GM19452 (cell line): ENCODE results near the gene RARS1.

Experiments
- ATAC-seq: cut with Tn5 transposase; IDR thresholded peaks from one replicate; pipeline ENCODE4 v1.9.1; 2021; ENCODE audit not compliant: unreplicated experiment

Gene RARS1

DNA sequence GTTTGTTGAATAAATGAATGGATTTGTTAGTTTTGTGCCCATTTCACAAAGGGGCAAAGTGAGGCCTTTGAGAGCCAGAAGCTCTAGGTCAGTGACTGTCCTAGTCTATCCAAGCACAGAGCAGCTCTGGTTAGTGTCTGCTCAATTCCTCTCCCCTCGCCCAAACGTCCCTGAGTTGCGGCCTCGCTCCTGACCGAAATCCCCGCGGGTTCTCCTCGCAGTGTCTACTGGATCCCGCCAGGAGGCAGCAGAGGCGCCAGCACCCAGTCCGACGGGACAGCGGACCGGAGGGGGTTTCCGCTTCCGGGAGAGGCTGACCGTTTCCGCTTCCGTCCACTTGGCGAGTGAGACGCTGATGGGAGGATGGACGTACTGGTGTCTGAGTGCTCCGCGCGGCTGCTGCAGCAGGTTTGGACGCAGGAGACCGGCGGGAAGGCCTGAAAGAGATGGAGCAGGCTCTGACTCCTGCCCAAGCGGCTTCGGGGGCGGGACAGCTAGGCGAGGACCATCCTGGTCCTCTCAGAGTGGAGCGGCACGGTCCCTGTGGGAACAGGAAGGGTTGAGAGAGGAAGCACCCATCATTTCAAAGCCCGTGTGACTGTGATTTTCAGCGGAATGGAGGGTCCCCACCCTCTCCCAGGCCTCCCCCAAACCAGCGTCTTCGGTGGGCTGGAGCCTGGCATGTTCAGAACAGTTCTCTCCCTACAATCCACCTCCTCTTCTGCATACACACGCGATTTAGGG, at the start of gene RARS1:
TSS of gene RARS1 (plus strand) at position 336 of the 744 bp plus-strand sequence. CDS start at position 364, 28 bp downstream.
- ATAC-seq = peak; percentile 83

DNA sequence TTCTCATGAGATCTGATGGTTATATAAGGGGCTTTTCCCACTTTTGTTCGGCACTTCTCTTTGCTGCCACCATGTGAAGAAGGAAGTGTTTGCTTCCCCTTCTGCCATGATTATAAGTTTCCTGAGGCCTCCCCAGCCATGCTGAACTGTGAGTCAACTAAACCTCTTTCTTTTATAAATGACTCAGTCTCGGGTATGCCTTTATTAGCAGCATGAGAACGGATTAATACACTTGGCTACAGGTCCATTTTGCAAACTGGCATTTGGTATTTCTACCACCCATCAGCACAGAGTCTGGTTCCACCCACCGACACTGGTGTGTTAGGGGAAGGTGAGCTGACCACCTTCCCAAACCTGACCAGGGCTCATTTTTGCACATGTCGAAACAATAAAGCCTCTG, 47.9 kb upstream of the RARS1 start:
- ATAC-seq = no peak

DNA sequence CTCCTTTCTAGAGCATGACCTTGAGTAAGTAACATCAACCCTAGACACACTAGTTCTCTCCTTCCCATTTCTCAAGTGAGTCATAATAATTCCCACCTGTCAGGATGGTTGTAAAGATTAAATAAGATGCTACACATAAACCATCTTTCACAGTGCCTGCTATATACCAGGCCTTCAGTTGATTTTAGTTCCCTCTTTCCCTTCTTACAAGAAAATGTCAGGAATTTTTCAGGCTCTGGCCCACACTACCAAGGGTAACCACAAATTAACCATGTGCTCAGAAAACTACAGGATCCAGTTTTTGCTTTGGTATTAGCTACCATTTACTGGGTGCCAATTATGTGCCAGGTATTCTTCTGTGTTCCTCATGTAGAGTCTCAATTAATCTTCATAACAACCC, 42.7 kb upstream of the RARS1 start:
- no peak for ATAC-seq

DNA sequence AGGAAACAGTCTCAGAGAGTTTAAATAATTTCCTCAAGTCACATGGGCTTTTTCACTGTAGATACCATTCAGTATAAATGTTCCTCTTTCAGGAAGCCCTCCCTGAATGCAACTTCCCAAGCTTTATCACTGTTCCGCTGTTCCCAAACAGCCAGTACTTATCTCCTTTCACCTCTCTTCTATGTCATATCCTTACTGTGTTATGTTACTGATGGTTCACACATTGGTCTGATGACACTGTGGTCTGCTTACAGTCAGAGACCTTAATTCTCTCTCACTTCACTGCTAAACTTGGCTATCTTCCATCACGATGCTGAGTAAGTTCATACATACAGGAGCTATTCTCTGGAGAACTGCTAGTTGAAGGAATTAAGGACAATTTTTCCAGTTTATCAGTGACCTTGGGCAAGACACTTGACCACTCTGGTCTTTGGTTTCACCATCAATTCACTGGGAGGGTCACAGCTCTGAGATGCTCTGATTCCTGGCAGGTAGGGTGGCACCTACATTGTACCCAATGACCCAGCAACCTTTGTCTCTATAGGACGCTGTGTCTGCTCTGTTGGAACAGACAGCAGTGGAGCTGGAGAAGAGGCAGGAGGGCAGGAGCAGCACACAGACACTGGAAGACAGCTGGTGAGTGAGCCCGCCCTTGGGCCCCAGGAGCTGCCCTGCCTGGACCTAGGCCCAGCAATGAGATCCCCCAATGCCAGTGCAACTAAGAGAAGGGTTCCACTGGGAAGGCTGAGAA, 42.1 kb upstream of the RARS1 start:
- ATAC-seq = no peak

DNA sequence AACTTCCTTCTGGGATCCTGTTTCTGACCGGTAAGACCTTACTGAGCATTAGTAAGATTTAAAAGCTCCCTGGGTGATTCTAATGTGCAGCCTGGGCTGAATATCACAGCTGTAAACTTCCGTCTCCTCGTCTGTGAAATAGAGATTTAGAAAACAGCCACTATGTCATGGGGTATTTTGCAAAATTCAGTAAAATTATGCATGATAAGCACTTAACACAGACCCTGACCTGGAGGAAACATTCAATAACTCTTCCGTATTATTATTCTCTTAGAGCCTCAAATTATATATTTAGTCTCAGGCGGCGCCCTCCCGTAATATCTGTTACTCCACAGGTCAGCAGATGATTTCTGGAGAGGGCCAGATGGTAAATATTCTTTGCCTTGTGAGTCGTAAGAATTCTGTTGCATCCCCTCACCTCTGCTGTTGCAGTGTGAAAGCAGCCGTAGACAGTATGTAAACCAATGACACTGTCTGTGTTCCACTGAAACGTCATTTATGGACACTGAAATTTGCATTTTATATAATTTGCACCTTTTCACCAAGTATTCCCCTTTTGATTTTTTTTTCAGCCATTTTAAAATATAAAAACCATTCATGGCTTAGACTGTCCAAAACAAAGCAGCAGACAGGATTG, 39.2 kb upstream of the RARS1 start:
- ATAC-seq = no peak

DNA sequence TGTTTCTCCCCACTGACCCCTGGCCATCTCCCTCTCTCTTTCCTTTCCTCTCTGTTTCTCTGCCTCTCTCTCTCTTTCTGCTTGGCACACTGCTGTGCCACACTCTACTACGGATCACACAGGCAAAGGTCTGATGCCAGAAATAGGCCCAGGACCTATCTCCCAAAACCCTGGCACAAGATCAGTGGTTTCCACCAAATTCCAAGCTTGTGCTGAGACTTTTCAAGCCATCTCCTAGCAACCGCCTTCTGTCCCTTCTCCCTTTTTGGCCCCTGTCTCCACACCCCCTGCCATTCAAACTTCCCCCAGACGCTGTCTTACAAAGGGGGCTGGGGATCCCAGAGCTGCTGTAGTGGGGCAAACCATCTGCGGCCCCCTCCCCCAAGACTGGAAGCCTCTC, 38.5 kb upstream of the RARS1 start:
- no peak for ATAC-seq

DNA sequence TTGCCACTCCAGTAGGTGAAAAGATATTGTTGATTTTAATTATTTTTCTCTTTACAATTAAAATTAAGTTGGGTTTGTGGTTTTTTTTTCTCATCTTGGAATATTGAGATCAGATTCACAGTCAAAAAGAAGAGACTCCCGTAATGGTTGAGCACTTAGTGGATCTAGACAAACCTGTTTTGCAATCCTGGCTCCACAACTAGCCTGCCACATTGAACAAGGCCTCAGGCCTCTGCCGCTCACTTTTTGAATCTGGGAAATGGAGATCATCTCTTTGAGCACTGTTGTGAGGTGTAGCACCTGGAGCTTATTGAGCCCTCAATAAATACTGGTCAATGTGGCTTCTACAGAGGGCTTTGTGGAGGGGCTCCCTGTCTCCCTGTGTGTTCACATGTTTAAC, 37.1 kb upstream of the RARS1 start:
- ATAC-seq = no peak

DNA sequence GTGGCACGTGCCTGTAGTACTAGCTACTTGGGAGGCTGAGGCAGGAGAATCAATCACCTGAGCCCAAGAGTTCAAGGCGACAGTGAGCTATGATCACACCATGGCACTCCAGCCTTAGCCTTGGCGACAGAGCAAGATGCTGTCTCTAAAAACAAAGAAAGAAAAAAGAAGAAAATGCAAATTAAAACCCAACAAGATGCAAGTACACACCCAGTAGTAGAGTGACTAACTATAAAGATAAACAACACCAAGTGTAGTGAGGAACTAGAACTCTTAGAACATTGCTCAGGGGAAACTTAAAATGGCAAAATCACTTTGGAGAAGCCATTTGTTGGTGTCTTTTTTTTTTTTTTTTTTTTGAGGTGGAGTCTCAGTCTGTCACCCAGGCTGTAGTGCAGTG, 34.7 kb upstream of the RARS1 start:
- ATAC-seq = no peak

DNA sequence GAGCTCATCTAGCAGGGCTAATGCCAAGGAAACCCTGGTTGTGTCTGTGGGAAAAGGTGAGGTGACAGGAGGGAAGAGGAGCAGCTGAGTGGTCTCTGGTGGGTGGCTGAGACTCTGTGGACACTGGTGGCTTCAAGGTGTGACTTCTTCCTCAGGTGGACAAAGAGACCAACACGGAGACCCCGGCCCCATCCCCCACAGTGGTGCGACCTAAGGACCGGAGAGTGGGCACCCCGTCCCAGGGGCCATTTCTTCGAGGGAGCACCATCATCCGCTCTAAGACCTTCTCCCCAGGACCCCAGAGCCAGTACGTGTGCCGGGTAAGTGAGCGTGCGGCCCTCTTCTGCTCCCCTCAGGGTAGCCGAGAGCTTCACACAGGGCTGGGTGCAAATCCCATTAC, 31.1 kb upstream of the RARS1 start:
- ATAC-seq = no peak

DNA sequence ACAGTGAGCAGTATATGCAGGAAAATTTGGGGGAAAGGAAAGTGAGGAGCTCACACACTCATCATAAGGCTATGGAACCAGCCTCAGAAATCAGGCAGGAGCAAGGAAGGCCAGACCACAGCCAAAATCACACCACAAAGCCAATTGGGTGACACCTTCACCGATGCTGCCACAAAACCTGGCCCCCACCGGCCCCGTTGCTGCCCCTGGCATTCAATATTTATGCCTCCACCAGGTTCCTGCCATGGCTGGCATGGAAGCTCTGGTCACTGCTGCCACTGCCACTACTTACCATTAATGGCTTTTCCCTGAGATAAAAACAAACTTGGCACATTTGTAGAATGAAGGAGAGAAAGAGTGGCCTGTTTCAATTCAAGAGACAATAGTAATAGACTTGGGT, 28.7 kb upstream of the RARS1 start:
- no peak for ATAC-seq

DNA sequence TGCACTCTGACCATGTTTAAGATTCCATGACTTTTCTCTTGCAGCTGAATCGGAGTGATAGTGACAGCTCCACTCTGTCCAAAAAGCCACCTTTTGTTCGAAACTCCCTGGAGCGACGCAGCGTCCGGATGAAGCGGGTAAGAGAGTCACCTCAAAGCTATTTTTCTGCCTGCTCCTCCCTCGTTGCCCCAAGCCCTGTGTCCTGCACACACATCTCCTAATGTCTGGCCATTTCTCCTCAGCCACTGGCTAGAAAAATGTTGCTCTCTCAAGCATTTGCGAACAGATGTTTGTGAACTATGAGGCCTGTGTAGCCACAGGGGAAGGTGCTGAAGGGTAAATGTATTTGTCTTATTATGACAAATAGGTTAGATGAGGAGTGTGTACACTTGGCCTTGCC, 25.7 kb upstream of the RARS1 start:
- ATAC-seq = no peak

DNA sequence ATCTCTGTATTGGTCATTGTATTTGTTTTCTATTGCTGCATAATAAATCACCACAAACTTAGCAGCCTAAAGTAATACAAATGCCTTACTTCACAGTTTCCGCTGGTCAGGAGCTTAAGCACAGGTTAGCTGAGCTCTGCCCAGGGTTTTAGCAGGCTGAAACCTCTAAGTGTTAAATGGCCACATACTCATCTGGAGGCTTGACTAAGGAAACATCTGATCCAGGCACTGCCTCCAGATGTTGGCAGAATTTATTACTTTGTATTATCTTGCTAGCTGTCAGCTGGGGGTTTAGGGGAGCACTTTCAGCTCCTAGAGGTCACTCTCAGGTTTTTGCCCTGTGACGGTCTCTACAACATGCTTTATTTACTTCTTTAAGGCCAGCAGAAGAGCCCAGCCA, 23.2 kb upstream of the RARS1 start:
- ATAC-seq = no peak

DNA sequence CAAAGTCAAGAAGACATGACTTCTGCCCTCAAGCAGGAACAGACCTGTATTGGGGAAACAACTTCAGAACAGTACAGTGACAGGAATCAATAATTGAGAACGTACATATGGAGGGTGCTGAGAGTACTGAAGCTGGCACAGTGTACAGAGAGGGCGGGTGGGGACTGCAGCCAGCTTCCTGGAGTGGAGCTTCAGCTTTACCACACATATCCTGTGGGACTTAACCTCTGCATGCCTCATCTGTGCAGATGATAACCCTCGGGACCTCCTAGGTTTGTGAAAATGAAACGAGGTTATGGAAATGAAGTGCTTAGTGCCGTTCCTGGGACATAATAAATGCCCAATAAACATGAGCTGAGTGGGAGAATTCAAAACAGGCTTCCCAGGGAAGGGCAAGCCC, 22.1 kb upstream of the RARS1 start:
- no peak for ATAC-seq

DNA sequence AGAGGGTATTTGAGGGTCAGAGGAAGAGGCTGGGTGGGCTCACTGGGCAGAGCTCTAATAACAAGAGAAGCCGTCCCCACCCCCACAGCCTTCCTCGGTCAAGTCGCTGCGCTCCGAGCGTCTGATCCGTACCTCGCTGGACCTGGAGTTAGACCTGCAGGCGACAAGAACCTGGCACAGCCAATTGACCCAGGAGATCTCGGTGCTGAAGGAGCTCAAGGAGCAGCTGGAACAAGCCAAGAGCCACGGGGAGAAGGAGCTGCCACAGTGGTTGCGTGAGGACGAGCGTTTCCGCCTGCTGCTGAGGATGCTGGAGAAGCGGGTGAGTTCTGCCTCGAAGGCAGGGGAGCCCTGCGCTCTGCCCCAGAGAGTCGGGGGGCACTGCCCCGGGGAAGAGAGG, 21.6 kb upstream of the RARS1 start:
- no peak for ATAC-seq

DNA sequence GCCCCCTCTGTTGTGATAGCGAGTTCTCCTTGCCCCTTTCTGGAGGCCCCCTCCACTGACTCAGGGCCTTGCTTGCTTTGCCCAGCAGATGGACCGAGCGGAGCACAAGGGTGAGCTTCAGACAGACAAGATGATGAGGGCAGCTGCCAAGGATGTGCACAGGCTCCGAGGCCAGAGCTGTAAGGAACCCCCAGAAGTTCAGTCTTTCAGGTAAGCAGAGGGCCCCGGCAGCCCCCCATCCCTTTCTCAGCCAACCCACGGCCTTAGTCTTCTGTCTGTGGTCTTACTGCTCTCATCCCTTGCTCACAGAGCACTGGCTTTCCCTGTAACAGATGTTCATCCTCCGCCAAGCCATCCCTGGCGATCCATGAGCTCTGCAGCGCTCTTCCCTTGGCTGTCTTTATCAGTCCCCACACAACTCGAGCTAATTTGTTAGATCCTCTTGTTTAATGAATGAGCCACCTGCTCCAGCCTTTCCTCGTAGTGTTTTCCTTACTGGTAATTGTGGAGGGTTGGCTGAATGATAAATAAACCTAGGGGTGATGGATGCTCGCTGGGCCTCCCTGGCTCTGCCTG, 18.4 kb upstream of the RARS1 start:
- ATAC-seq = no peak

DNA sequence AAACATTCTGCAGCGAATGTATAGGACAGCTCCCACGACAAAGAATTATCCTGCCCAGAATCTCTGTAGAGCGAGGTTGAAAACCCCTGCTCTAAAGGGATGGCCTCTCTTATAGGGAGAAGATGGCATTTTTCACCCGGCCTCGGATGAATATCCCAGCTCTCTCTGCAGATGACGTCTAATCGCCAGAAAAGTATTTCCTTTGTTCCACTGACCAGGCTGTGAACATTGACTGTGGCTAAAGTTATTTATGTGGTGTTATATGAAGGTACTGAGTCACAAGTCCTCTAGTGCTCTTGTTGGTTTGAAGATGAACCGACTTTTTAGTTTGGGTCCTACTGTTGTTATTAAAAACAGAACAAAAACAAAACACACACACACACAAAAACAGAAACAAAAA, 17.4 kb upstream of the RARS1 start:
- ATAC-seq = no peak

DNA sequence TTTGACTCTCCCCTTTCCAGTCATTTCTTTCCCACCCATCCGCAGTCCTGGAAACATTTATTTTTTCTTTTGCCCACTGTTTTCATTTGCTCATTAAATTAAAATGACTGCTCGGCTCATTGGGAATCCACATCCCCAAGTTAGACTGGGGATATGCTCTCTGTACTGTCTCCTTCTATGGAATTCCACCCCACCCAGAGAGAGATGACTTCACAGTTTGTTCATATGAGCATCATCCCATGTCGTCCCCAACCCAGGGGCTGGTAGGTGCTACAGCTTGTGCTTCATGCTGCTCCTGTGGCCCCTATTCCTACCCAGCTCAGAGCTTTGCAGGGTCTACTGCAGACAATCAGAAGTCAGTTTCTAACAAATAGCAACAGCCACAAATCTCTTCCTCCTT, 16.5 kb upstream of the RARS1 start:
- no peak for ATAC-seq

DNA sequence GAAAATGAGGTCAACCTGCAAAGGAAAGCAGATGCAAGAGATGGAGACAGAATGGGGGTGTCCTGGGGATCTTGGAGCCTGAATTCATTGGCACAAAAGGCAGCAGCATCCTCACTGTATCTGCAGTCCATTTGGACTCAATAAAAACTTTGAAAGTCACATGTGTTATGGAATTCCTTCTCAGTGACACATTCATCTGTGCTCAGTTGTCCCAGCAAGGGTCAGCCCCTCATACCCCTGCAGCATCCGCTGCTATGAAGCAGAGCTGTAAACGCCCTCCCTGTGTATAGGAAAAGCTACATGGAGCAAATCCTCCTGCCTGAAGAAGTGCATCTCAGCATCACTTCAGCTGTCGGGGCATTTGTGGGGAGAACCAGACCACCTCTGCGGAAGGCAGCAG, 14.5 kb upstream of the RARS1 start:
- ATAC-seq = no peak

DNA sequence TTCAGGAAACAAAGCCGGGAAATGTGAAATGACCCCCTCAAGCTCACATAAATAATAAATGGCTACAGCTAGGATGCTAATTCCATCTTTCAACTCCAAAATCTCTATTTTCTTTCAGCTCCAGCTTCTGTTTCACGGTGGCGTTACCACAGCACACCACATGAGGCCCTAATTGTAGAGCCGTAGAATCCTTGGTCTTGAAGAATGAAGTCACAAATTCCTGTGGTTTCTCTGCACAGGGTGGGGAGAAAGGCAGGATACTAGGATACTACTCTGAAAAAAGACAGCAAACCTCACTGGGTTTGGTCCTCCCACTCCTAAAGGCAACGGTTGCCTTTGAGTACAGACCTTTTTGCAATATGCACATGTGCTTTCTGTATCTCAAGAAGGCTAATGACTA, 13.9 kb upstream of the RARS1 start:
- no peak for ATAC-seq

DNA sequence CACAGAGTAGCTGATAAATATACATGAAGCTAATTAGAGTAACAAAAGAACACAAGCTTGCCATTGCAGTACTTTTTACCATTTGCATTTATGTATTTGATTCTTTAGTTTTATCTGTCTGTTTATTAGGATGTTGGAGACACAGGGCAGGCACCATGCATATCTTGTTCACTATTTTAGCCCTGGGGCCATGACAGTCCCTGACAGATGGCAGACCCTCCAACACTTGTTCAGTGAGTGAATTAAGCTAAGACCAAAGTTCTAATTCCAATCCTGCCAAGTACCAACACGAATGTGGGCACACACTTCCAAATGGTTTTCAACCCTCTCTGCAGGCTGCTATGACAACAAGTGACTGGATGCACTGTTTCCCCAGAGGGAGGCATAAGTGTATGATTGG, 12.0 kb upstream of the RARS1 start:
- ATAC-seq = no peak

DNA sequence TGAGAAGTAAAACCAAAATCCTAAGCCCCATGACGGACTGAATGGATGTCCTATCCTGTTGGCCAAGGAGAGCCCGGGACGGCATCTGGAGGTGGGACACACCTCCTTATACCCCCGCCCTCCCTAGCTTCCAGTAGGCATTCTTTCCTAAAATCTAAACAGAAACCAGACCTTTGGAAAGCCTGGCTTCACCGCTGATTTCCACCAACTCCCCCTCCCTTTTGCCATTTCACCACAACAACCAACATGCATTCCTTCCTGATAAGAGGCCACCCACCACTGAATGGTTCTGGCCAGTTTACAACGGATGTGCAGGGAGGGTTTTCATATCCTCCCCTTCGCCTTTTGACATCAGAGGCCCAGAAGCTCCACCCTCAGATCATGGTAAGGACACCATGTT, 9.2 kb upstream of the RARS1 start:
- ATAC-seq = no peak

DNA sequence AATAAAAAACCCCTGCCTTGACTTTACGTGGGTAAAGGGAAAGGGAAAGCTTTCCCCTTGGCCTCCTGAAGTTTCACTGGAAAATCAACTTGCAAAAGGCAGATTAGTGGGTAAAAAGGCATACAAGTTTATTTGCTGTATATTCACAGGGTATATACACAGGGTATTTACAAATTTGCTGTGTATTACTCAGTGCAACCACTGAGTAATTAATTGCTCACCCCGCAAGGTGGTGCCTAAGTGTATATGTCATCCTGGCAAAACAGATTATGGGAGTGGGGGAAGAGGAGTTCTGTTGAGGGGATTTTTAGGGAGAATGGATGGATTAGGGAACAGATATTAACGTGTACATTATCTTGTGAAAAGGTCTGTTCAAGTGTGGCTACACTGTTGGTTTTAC, 7.1 kb upstream of the RARS1 start:
- no peak for ATAC-seq
